Measurements from ENCODE around the gene AOC2. TPM values are rescaled to one million over a fixed set of nuclear protein-coding genes. Genes with fewer than 3 reads are reported as not detected.
A peak's percentile ranks its signal among the peaks of the same experiment; 100 is the strongest.

AOC2 gene
- total and polyA plus RNA-seq, 7 experiments from 2014 or later = 3.0 to 3.5 (median 3.2) TPM; not detected in 2

DNA sequence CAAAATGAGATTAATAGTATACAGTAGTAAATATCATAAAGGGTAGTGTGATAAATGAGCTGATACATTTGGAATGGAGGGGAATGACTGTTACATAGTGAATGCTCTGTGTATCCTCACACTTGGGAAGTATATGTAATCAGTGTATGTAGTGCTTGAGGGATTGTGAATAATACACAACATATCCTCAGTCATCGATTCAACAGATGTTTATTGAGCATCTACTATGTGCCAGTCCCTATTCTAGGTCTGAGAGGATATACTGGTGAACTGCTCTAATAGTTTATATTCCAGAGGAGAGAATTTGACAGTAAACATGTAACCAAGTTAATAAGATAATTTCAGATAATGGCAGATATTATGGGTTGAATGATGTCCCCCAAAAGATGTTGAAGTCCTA lies 16.9 kb upstream of the AOC2 start:
- ChIA-PET CTCF (no interaction called here), POLR2A (interaction anchor here (0.6 to 1.9 kb wide), 2 partner anchors 18 to 21 kb away, joined by 4 to 5 read pairs; no protein-coding TSS in a partner anchor)
- no peak for ATAC-seq
- DNase-seq = no peak
- intact Hi-C loops (cut with micrococcal nuclease) = loop anchor here (10.0 kb wide), 2 partner anchors 103 to 537 kb away; no protein-coding TSS in a partner anchor
- Histone ChIP-seq H3K4me1 (ENCODE audit: control insufficient read depth in 2 of 2, insufficient read depth in 2 of 2, low read length in 2 of 2) (peaks cover 9 to 12% of the 10 kb centered on the region in 2 donors), H3K4me3 (ENCODE audit: low read length) (no peak overlapping the region), H3K27ac (ENCODE audit: low read depth, low read length) (no peak overlapping the region), H3K9me3 (ENCODE audit: control insufficient read depth in 2 of 3, low read length in 3 of 3) (no peaks in the 10 kb centered on the region), H3K36me3 (ENCODE audit: control insufficient read depth in 2 of 3, insufficient read depth in 3 of 3, low read length in 3 of 3) (peaks cover 0 to 5% (median 0%) of the 10 kb centered on the region in 3 experiments), H3K27me3 (ENCODE audit: control insufficient read depth in 2 of 2, insufficient read depth in 2 of 2, low read length in 2 of 2) (no peaks in the 10 kb centered on the region)
- H3K27me3 Mint-ChIP-seq = peaks cover 0 to 19% (median 10%) of the 10 kb centered on the region in 5 donors
- no peak overlapping the region for H3K4me3 Mint-ChIP-seq
- peaks cover 0 to 5% (median 0%) of the 10 kb centered on the region in 5 donors for H3K36me3 Mint-ChIP-seq
- H3K27ac Mint-ChIP-seq = peak overlapping the region in 1 of 9 donors; percentile 18
- H3K4me1 Mint-ChIP-seq = peaks cover 9 to 38% (median 20%) of the 10 kb centered on the region in 7 donors
- no peaks in the 10 kb centered on the region for H3K9me3 Mint-ChIP-seq

DNA sequence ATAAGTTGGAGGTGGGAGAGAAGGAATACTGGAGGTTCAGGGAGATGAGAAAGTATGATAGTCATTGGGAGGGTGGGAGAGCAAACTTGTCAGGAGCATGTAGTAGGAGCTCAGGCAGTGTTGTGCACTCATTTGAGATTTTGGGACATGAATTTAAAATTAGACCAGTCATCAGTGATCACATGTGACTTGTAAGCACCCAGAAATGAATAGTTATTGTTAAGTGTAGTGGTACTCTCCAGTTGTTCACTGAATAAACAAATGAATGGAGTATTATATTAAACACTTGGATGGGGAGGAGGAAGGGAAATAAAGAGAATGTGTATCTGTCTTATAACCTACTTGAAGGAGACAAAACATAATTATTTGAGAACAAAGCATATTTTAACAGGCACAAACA lies 13.4 kb upstream of the AOC2 start:
- H3K36me3 Mint-ChIP-seq = peaks cover 0 to 6% (median 4%) of the 10 kb centered on the region in 5 donors
- Histone ChIP-seq H3K27ac (ENCODE audit: low read depth, low read length) (no peak overlapping the region), H3K27me3 (ENCODE audit: control insufficient read depth in 2 of 2, insufficient read depth in 2 of 2, low read length in 2 of 2) (no peaks in the 10 kb centered on the region), H3K36me3 (ENCODE audit: control insufficient read depth in 2 of 3, insufficient read depth in 3 of 3, low read length in 3 of 3) (peaks cover 0 to 13% (median 0%) of the 10 kb centered on the region in 3 experiments), H3K9me3 (ENCODE audit: control insufficient read depth in 2 of 3, low read length in 3 of 3) (no peaks in the 10 kb centered on the region), H3K4me3 (ENCODE audit: low read length) (no peak overlapping the region), H3K4me1 (ENCODE audit: control insufficient read depth in 2 of 2, insufficient read depth in 2 of 2, low read length in 2 of 2) (peaks cover 10 to 16% of the 10 kb centered on the region in 2 donors)
- peaks cover 0 to 5% (median 0%) of the 10 kb centered on the region in 11 donors for H3K9me3 Mint-ChIP-seq
- ATAC-seq = no peak
- DNase-seq = no peak
- H3K27me3 Mint-ChIP-seq = peaks cover 0 to 19% (median 10%) of the 10 kb centered on the region in 5 donors
- ChIA-PET POLR2A (interaction anchor here (0.9 to 2.2 kb wide), 3 partner anchors 58 to 537 kb away, joined by 3 to 9 read pairs (median 4); partner anchors contain the start of gene VPS25), CTCF (no interaction called here)
- H3K4me3 Mint-ChIP-seq = peak overlapping the region in 6 of 10 donors; percentile 8 to 41 (median 21)
- peaks cover 12 to 40% (median 28%) of the 10 kb centered on the region in 7 donors for H3K4me1 Mint-ChIP-seq
- H3K27ac Mint-ChIP-seq = peak overlapping the region in 5 of 9 donors; percentile 21 to 84 (median 56)
- intact Hi-C loops (cut with micrococcal nuclease) = no loop called here

DNA sequence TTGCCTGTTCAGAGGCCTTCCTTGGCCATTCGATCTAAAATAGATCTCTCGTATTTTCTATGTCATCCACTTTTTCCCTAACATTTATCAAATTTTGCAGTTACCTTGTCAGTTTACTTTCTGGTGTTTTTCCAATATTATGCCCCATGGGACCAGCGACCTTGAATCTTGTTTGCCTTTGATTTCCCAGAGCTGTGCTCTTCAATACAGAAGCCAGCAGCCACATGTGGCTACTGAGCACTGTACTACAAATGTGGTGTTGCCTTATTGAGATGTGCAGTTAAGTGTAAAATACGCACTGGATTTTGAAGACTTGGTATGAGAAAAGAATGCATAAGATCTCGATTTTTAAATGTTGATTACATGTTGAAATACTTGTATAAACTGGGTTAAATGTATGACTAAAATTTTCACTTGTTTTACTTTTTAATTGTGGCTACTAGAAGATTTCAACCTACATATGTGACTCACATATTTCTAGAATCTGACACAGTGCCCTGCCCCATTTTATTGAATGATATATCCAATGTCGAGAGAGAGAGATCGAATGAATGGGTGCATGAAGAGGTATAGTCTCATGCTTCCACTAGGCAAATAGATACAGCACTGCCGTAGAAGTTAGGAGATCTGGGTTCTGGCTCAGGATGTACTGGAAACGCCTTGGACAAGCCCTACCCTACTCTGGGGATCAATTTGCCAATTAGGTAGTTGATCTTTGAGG lies 12.0 kb upstream of the AOC2 start:
- H3K36me3 Mint-ChIP-seq = peaks cover 0 to 8% (median 4%) of the 10 kb centered on the region in 5 donors
- ChIA-PET CTCF (interaction anchor here (0.7 to 1.5 kb wide), 2 partner anchors 8 kb away, joined by 3 to 5 read pairs; partner anchors contain the start of gene BECN1), POLR2A (interaction anchor here (0.5 to 3.8 kb wide), 9 partner anchors 9 to 536 kb away, joined by 3 to 40 read pairs (median 4); partner anchors contain the start of genes BECN1 and VPS25)
- Histone ChIP-seq H3K27ac (ENCODE audit: low read depth, low read length) (peak overlapping the region; percentile 98), H3K4me3 (ENCODE audit: low read length) (peak overlapping the region; percentile 100), H3K36me3 (ENCODE audit: control insufficient read depth in 2 of 3, insufficient read depth in 3 of 3, low read length in 3 of 3) (peaks cover under 1 to 24% (median under 1%) of the 10 kb centered on the region in 3 experiments), H3K9me3 (ENCODE audit: control insufficient read depth in 2 of 3, low read length in 3 of 3) (no peaks in the 10 kb centered on the region), H3K27me3 (ENCODE audit: control insufficient read depth in 2 of 2, insufficient read depth in 2 of 2, low read length in 2 of 2) (no peaks in the 10 kb centered on the region), H3K4me1 (ENCODE audit: control insufficient read depth in 2 of 2, insufficient read depth in 2 of 2, low read length in 2 of 2) (peaks cover 10 to 16% of the 10 kb centered on the region in 2 donors)
- H3K9me3 Mint-ChIP-seq = peaks cover 0 to 5% (median 0%) of the 10 kb centered on the region in 11 donors
- peak overlapping the region; percentile 97 to 100 (median 99) for H3K27ac Mint-ChIP-seq
- peaks cover 12 to 40% (median 31%) of the 10 kb centered on the region in 7 donors for H3K4me1 Mint-ChIP-seq
- intact Hi-C loops (cut with micrococcal nuclease) = loop anchor here (2.0 kb wide), 1 partner anchor 166 kb away; the partner anchor contains the start of gene RPL27 (in 2 of the 2)
- no peak for DNase-seq
- H3K27me3 Mint-ChIP-seq = peaks cover 0 to 15% (median 6%) of the 10 kb centered on the region in 5 donors
- ATAC-seq = peak; percentile 15
- peak overlapping the region; percentile 95 to 98 (median 97) for H3K4me3 Mint-ChIP-seq

DNA sequence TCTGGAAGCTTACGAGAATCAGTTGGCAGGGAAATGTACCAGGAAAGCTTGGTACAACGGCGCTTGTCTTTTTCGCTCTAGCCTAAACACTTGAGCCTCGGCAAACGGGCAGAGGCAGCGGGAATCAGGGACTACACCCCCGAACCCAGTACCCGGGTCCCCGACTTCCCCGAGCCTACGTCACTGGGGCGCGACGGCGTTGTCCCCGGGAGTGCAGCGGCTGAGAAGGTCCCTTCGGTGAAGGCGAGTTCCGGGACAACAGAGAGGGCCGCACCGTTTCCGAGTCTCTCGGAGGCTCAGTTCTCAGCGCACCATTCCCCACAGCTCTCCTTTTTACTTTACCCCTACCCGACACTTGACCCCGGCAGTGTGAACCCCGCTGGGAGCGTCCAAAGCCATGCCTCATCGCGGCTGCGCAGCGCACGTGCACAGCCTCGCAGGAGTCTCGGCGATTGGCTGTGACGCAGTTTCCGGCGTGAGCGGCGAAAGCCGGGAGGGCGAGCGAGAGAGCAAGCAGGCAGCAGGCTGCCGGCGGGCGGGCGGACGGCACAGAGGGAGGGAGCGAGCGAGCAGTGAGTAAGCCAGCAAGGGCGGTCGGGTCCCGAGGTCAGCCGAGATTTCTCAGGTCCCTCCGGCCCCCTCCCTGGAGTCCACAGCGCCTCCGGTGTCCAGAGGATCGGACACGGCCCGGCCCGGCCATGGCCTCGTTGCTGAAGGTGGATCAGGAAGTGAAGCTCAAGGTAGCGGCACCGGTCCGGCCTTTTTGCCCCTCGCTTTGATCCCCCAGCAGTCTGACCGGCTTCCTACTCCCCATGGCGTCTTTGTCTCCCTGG lies 11.2 kb upstream of the AOC2 start, which contains the start of gene PSME3:
PSME3 (plus strand) TSS at position 464 of the 833 bp plus-strand sequence; CDS start at position 699, 235 bp downstream.
- Mint-ChIP-seq H3K27me3 (peaks cover 0 to 8% (median 2%) of the 10 kb centered on the region in 5 donors), H3K36me3 (peaks cover 0 to 14% (median 9%) of the 10 kb centered on the region in 5 donors), H3K27ac (peak within 1 kb of the TSS; percentile 97 to 100 (median 99)), H3K4me1 (peaks cover 11 to 40% (median 33%) of the 10 kb centered on the region in 7 donors), H3K9me3 (peaks cover 0 to 5% (median 0%) of the 10 kb centered on the region in 11 donors), H3K4me3 (peak within 1 kb of the TSS; percentile 95 to 98 (median 97))
- intact Hi-C loops (cut with micrococcal nuclease) = loop anchor here (1.0 to 2.0 kb wide), 5 partner anchors 9 to 338 kb away; partner anchors contain the start of genes BECN1 (in 2 of the 2), RPL27 (in 2 of the 2), NBR1 (in 1 of the 2) and PTGES3L (in 1 of the 2)
- Histone ChIP-seq H3K4me1 (ENCODE audit: control insufficient read depth in 2 of 2, insufficient read depth in 2 of 2, low read length in 2 of 2) (peaks cover 10 to 16% of the 10 kb centered on the region in 2 donors), H3K36me3 (ENCODE audit: control insufficient read depth in 2 of 3, insufficient read depth in 3 of 3, low read length in 3 of 3) (peaks cover 7 to 31% (median 9%) of the 10 kb centered on the region in 3 experiments), H3K9me3 (ENCODE audit: control insufficient read depth in 2 of 3, low read length in 3 of 3) (no peaks in the 10 kb centered on the region), H3K27me3 (ENCODE audit: control insufficient read depth in 2 of 2, insufficient read depth in 2 of 2, low read length in 2 of 2) (no peaks in the 10 kb centered on the region), H3K27ac (ENCODE audit: low read depth, low read length) (peak within 1 kb of the TSS; percentile 98), H3K4me3 (ENCODE audit: low read length) (peak within 1 kb of the TSS; percentile 100)
- CTCF ChIA-PET = interaction anchor here (0.6 to 1.5 kb wide), 3 partner anchors 9 to 296 kb away, joined by 3 to 5 read pairs (median 4); partner anchors contain the start of genes AOC2 and BECN1
- DNase-seq = peak; percentile 83 to 91 (median 89)
- POLR2A ChIA-PET = interaction anchor here (0.5 to 3.8 kb wide), 9 partner anchors 10 to 527 kb away, joined by 3 to 40 read pairs (median 6); partner anchors contain the start of genes BECN1, COA3, RPL27 and VPS25
- ATAC-seq = peak; percentile 94

DNA sequence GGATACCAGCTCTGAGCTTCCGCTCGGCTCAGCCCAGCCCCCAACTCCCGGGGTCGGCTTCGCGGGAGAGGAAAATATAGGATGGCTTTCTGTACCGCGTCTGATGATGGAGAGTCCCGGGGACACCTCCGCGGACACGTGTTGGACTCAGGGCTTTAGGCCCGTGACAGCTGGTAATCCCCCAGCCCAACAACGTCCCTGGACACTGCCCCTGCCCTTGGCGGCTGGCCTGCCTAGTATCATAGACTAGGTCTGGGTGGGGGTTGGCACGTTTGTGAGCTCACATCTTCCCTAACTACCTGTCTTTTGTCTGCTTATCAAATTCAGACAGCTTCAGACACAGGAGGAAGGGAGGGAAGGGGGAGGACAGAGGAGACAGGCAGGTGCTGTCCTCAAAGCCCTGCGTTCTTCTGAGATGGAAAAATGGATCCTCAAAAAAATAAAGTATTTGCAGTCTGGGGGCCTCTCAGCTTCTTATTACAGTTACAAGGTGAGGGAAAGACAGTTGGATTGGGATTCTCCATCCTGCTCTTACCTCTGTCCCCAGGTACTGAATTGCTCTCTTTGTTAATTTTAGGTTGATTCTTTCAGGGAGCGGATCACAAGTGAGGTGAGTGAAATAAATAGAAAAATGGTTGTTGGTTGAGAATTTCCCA lies 10.5 kb upstream of the AOC2 start:
- H3K36me3 Mint-ChIP-seq = peaks cover 4 to 17% (median 13%) of the 10 kb centered on the region in 5 donors
- Histone ChIP-seq H3K4me3 (ENCODE audit: low read length) (peak overlapping the region; percentile 100), H3K36me3 (ENCODE audit: control insufficient read depth in 2 of 3, insufficient read depth in 3 of 3, low read length in 3 of 3) (peaks cover 13 to 39% (median 16%) of the 10 kb centered on the region in 3 experiments), H3K27ac (ENCODE audit: low read depth, low read length) (peak overlapping the region; percentile 98), H3K27me3 (ENCODE audit: control insufficient read depth in 2 of 2, insufficient read depth in 2 of 2, low read length in 2 of 2) (no peaks in the 10 kb centered on the region), H3K9me3 (ENCODE audit: control insufficient read depth in 2 of 3, low read length in 3 of 3) (no peaks in the 10 kb centered on the region), H3K4me1 (ENCODE audit: control insufficient read depth in 2 of 2, insufficient read depth in 2 of 2, low read length in 2 of 2) (peaks cover 10 to 16% of the 10 kb centered on the region in 2 donors)
- peaks cover 11 to 40% (median 33%) of the 10 kb centered on the region in 7 donors for H3K4me1 Mint-ChIP-seq
- peaks cover 0 to 4% (median 0%) of the 10 kb centered on the region in 5 donors for H3K27me3 Mint-ChIP-seq
- H3K9me3 Mint-ChIP-seq = peaks cover 0 to 5% (median 0%) of the 10 kb centered on the region in 11 donors
- peak overlapping the region; percentile 95 to 98 (median 97) for H3K4me3 Mint-ChIP-seq
- peak overlapping the region; percentile 97 to 100 (median 99) for H3K27ac Mint-ChIP-seq
- no peak for ATAC-seq
- POLR2A ChIA-PET = interaction anchor here (0.8 to 3.8 kb wide), 7 partner anchors 10 to 527 kb away, joined by 3 to 40 read pairs (median 6); partner anchors contain the start of genes BECN1, COA3, RPL27 and VPS25
- CTCF ChIA-PET = interaction anchor here (0.6 to 1.5 kb wide), 3 partner anchors 10 to 295 kb away, joined by 3 to 5 read pairs (median 4); partner anchors contain the start of genes AOC2 and BECN1
- peak in 1 of 9 donors; percentile 25 for DNase-seq
- intact Hi-C loops (cut with micrococcal nuclease) = loop anchor here (1.0 to 2.0 kb wide), 5 partner anchors 10 to 337 kb away; partner anchors contain the start of genes BECN1 (in 2 of the 2), RPL27 (in 2 of the 2), NBR1 (in 1 of the 2) and PTGES3L (in 1 of the 2)

Data from naive thymus-derived CD4-positive, alpha-beta T cell (primary cell).